Left cardiac atrium (tissue), 4 donors: ENCODE results near the gene PLOD2. TPM values are rescaled to one million over a fixed set of nuclear protein-coding genes. Genes with fewer than 3 reads are reported as not detected.
A peak's percentile ranks its signal among the peaks of the same experiment; 100 is the strongest.

Source experiments
- ATAC-seq, 2 donors: fragments of 200-7000 bp; cut with Tn5 transposase; one replicate each; pipeline ENCODE4 v1.9.1; 2020; ENCODE audit warnings: mild to moderate bottlenecking in 2 of 2, moderate library complexity in 2 of 2
- DNase-seq: peaks from one replicate; pipeline ENCODE4 v3.0.0-alpha.2; 2020
- intact Hi-C, 2 donors: fragments of 100-400 bp; cut with DNase I; formaldehyde crosslinking; loops; one replicate each; pipeline versions ENCODE4 v1.14.1 to v1.15.1; 2022 to 2023
- total RNA-seq, 2 donors: library from RNA; stranded (reverse); fragmentation: NEBNext Ultra II Directional; extraction: Animal tissue kit (Norgen Biotek cat#: 25700); gene quantifications; one replicate each; pipeline ENCODE4 v1.2.1, GENCODE V29; 2021
- donor health status: DM: no; HTN: yes; CAD: no.
- donor health status: DM: no; HTN: yes; CAD: no; lungs with severe emphysema.
- donor health status: DM: yes; HTN: yes; CAD: no.
- donor health status: Dilated cardiomyopathy.

Gene PLOD2
- total RNA-seq, 2 donors from 2014 or later: 35.7 to 39.0 TPM

- intact Hi-C loops: no loop called here
- no peak for ATAC-seq
- DNase-seq: no peak
Measured at GRCh38 chr3:146078031-146078430, 83.0 kb downstream of the PLOD2 start.

GRCh38 chr3:146077181-146077580, 83.8 kb downstream of the PLOD2 start:
- ATAC-seq (peak in 1 of 2 donors; percentile 54), DNase-seq (no peak)
- intact Hi-C loops: no loop called here

- ATAC-seq (peak; percentile 75 to 78), DNase-seq (no peak)
- intact Hi-C loops: no loop called here
Measured at GRCh38 chr3:146072824-146073223, 88.2 kb downstream of the PLOD2 start.

GRCh38 chr3:146072061-146072460, 88.9 kb downstream of the PLOD2 start:
- intact Hi-C loops: no loop called here
- no peak for DNase-seq
- peak; percentile 46 to 72 for ATAC-seq

- intact Hi-C loops: no loop called here
- ATAC-seq: peak; percentile 58 to 71
- no peak for DNase-seq
Measured at GRCh38 chr3:146071632-146072031, 89.4 kb downstream of the PLOD2 start.

GRCh38 chr3:146067048-146067447, 93.9 kb downstream of the PLOD2 start:
- ATAC-seq (no peak), DNase-seq (no peak)
- intact Hi-C loops: loop anchor here (5.0 to 10.0 kb wide), 3 partner anchors 95 to 508 kb away; partner anchors contain the start of gene PLOD2 (in 1 of the 2)

- DNase-seq (no peak), ATAC-seq (peak in 1 of 2 donors; percentile 38)
- intact Hi-C loops: loop anchor here (2.0 to 10.0 kb wide), 4 partner anchors 97 to 509 kb away; partner anchors contain the start of gene PLOD2 (in 1 of the 2)
Measured at GRCh38 chr3:146065573-146066006, 95.4 kb downstream of the PLOD2 start.

- ATAC-seq (no peak), DNase-seq (no peak)
- intact Hi-C loops: no loop called here
Measured at GRCh38 chr3:146058241-146058640, 102.7 kb downstream of the PLOD2 start.

GRCh38 chr3:146052791-146053310, 108.1 kb downstream of the PLOD2 start:
- DNase-seq (no peak), ATAC-seq (peak in 1 of 2 donors; percentile 50)
- intact Hi-C loops: no loop called here

GRCh38 chr3:146052056-146052790, 108.8 kb downstream of the PLOD2 start:
- no peak for DNase-seq
- peak in 1 of 2 donors; percentile 16 for ATAC-seq
- intact Hi-C loops: no loop called here

- ATAC-seq (no peak), DNase-seq (no peak)
- intact Hi-C loops: no loop called here
Measured at GRCh38 chr3:146050691-146051090, 110.3 kb downstream of the PLOD2 start.

GRCh38 chr3:146047485-146047884, 113.5 kb downstream of the PLOD2 start:
- intact Hi-C loops: no loop called here
- ATAC-seq (no peak), DNase-seq (no peak)

- no peak for ATAC-seq
- DNase-seq: no peak
- intact Hi-C loops: no loop called here
Measured at GRCh38 chr3:146044046-146044445, 116.9 kb downstream of the PLOD2 start.

GRCh38 chr3:146040630-146041029, 120.4 kb downstream of the PLOD2 start:
- no peak for ATAC-seq
- intact Hi-C loops: no loop called here
- no peak for DNase-seq

- ATAC-seq (no peak), DNase-seq (no peak)
- intact Hi-C loops: no loop called here
Measured at GRCh38 chr3:146037697-146038096, 123.3 kb downstream of the PLOD2 start.

- DNase-seq: no peak
- intact Hi-C loops: no loop called here
- ATAC-seq: no peak
Measured at GRCh38 chr3:146036281-146036680, 124.7 kb downstream of the PLOD2 start.

GRCh38 chr3:146035366-146035765, 125.6 kb downstream of the PLOD2 start:
- no peak for ATAC-seq
- intact Hi-C loops: no loop called here
- no peak for DNase-seq

- ATAC-seq (no peak), DNase-seq (no peak)
- intact Hi-C loops: no loop called here
Measured at GRCh38 chr3:146033950-146034349, 127.0 kb downstream of the PLOD2 start.

GRCh38 chr3:146026547-146026946, 134.4 kb downstream of the PLOD2 start:
- no peak for ATAC-seq
- intact Hi-C loops: no loop called here
- no peak for DNase-seq

GRCh38 chr3:146024260-146024659, 136.7 kb downstream of the PLOD2 start:
- intact Hi-C loops: no loop called here
- DNase-seq: no peak
- no peak for ATAC-seq

GRCh38 chr3:146020969-146021368, 140.0 kb downstream of the PLOD2 start:
- ATAC-seq (no peak), DNase-seq (no peak)
- intact Hi-C loops: no loop called here
